Kidney (tissue), 14 donors: ENCODE results near the gene HKDC1. TPM values are rescaled to one million over a fixed set of nuclear protein-coding genes. Genes with fewer than 3 reads are reported as not detected.
"Not testable (repeated sequence)": the region's sequence is repeated elsewhere in the genome, so short reads cannot be mapped to it uniquely, and the experiment has no call there.

Experiments used
- DNase-seq, 5 donors: peaks; one replicate each; pipeline ENCODE4 v3.0.0-alpha.2; 2013 to 2020
- FAIRE-seq: peaks from 2 replicates; lab custom pipeline; 2012; peaks lifted over from hg19 to GRCh38; lab: Jason Lieb, UNC
- H3K27ac ChIP-seq, 2 donors: one replicate each; pipeline ENCODE4 v1.7.0; 2013; ENCODE audit warnings: low read depth in 2 of 2, low read length in 2 of 2, inconsistent platforms in 1 of 2
- H3K27me3 ChIP-seq: one replicate; pipeline ENCODE4 v1.7.1; 2013; ENCODE audit warnings: low read length, inconsistent platforms; ENCODE audit not compliant: control insufficient read depth, insufficient read depth
- H3K36me3 ChIP-seq, 3 donors: one replicate each; pipeline versions ENCODE4 v1.7.0 to v1.7.1; 2013; ENCODE audit warnings: low read length in 3 of 3, control low read depth in 1 of 3, inconsistent platforms in 1 of 3; ENCODE audit not compliant: insufficient read depth in 3 of 3, control insufficient read depth in 2 of 3
- H3K4me1 ChIP-seq, 3 donors: one replicate each; pipeline versions ENCODE4 v1.7.0 to v1.7.1; 2013; ENCODE audit warnings: low read length in 3 of 3, inconsistent platforms in 1 of 3, low read depth in 1 of 3; ENCODE audit not compliant: control insufficient read depth in 2 of 3, insufficient read depth in 2 of 3
- H3K4me3 ChIP-seq, 3 donors: one replicate each; pipeline versions ENCODE4 v1.7.0 to v1.8.1; 2013; ENCODE audit warnings: low read length in 3 of 3, control low read depth in 1 of 3, inconsistent platforms in 1 of 3
- H3K9ac ChIP-seq, 3 donors: one replicate each; pipeline versions ENCODE4 v1.7.0 to v1.7.1; 2013; ENCODE audit warnings: low read length in 3 of 3, control low read depth in 1 of 3, inconsistent platforms in 1 of 3
- H3K9me3 ChIP-seq, 3 donors: one replicate each; pipeline versions ENCODE4 v1.7.0 to v1.7.1; 2013; ENCODE audit warnings: low read length in 3 of 3, control low read depth in 1 of 3, inconsistent platforms in 1 of 3; ENCODE audit not compliant: control insufficient read depth in 2 of 3, insufficient read depth in 1 of 3
- CTCF ChIP-seq: IDR thresholded peaks from 3 replicates; pipeline ENCODE4 v1.5.1; 2012; ENCODE audit warnings: mild to moderate bottlenecking, moderate library complexity, borderline replicate concordance; ENCODE audit not compliant: insufficient read depth; ENCODE audit errors: extremely low read depth
- intact Hi-C: fragments of 100-400 bp; cut with DNase I; formaldehyde crosslinking; loops from one replicate; pipeline ENCODE4 v1.11.1; 2022
- polyA plus RNA-seq: library from polyadenylated mRNA; stranded (reverse); fragments of 350-450 nt; fragmentation: Illumina TruSeq; extraction: RNeasy Lipid Tissue Mini Kit (QIAGEN cat#74804); gene quantifications from one replicate; pipeline ENCODE4 v1.2.3, GENCODE V29; 2014; ENCODE audit warnings: low read depth, low replicate concordance; ENCODE audit not compliant: insufficient read depth
- total RNA-seq: library from RNA; stranded (reverse); fragmentation: NEBNext Ultra II Directional; extraction: Animal tissue kit (Norgen Biotek cat#: 25700); gene quantifications from one replicate; pipeline ENCODE4 v1.2.1, GENCODE V29; 2021
- donor health status: control.
- donor health status: control.
- donor health status: control.
- donor health status: control.
- donor health status: control.
- donor health status: DM: yes; HTN: yes; CAD: no.
- donor health status: Normal renal cell carcinoma (clear cell type).

Gene HKDC1
- total and polyA plus RNA-seq, 2 donors from 2014 or later: 8.3 to 27.4 TPM

- Histone ChIP-seq H3K4me3 (no peak overlapping the region), H3K9me3 (no peaks in the 10 kb centered on the region), H3K36me3 (peaks cover 0 to 20% (median 5%) of the 10 kb centered on the region in 3 donors), H3K27ac (no peak overlapping the region), H3K9ac (no peak overlapping the region), H3K4me1 (no peaks in the 10 kb centered on the region), H3K27me3 (no peaks in the 10 kb centered on the region)
- FAIRE-seq: no peak
- DNase-seq: no peak
- intact Hi-C loops: no loop called here
- no peak for TF ChIP-seq CTCF
Measured at GRCh38 chr10:69248117-69248730, 28.1 kb downstream of the HKDC1 start.

- no peaks in the 10 kb centered on the region for H3K27me3 ChIP-seq
- H3K4me1 ChIP-seq: no peaks in the 10 kb centered on the region
- H3K4me3 ChIP-seq: no peak overlapping the region
- no peak overlapping the region for H3K9ac ChIP-seq
- FAIRE-seq: no peak
- peaks cover 0 to 15% (median 2%) of the 10 kb centered on the region in 3 donors for H3K36me3 ChIP-seq
- DNase-seq: no peak
- no peak overlapping the region for H3K27ac ChIP-seq
- intact Hi-C loops: no loop called here
- no peak for TF ChIP-seq CTCF
- no peaks in the 10 kb centered on the region for H3K9me3 ChIP-seq
Measured at GRCh38 chr10:69250041-69250440, 29.9 kb downstream of the HKDC1 start.

GRCh38 chr10:69251417-69251816 is 31.3 kb downstream of the HKDC1 start:
- peaks cover 0 to 14% (median 2%) of the 10 kb centered on the region in 3 donors for H3K36me3 ChIP-seq
- FAIRE-seq, H3K27ac ChIP-seq, H3K9ac ChIP-seq, H3K9me3 ChIP-seq, H3K4me3 ChIP-seq, H3K4me1 ChIP-seq, DNase-seq, H3K27me3 ChIP-seq, intact Hi-C loops: not testable (repeated sequence)

GRCh38 chr10:69253171-69253570 is 33.0 kb downstream of the HKDC1 start:
- Histone ChIP-seq H3K27ac (no peak overlapping the region), H3K9ac (no peak overlapping the region), H3K36me3 (peaks cover 0 to 16% (median 5%) of the 10 kb centered on the region in 3 donors), H3K9me3 (no peaks in the 10 kb centered on the region), H3K4me1 (no peaks in the 10 kb centered on the region), H3K4me3 (no peak overlapping the region), H3K27me3 (no peaks in the 10 kb centered on the region)
- DNase-seq: no peak
- TF ChIP-seq CTCF: no peak
- intact Hi-C loops: no loop called here
- FAIRE-seq: no peak
